ENCODE measurements around the gene ADAMTS14.

DNA sequence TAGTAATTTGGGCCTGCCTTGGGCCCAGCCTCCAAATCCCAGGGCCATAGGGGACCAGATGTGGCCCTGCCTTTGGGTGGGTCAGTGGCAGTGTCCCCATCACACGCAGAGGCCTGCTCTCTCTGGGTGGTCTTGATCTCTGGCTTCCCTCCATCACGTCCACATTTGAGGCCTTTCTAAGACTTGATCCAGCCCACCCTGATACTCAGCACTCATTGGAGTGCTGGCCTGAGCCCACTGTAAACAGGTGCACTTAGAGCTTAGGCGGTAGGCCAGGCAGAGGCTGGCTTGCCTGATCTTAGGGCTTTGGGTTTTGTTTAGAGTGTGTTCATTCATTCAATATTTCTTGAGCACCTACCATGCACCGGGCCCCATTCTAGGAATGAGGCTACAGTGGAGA lies 60.3 kb downstream of the ADAMTS14 start:
- TF ChIP-seq, protein P1, sequence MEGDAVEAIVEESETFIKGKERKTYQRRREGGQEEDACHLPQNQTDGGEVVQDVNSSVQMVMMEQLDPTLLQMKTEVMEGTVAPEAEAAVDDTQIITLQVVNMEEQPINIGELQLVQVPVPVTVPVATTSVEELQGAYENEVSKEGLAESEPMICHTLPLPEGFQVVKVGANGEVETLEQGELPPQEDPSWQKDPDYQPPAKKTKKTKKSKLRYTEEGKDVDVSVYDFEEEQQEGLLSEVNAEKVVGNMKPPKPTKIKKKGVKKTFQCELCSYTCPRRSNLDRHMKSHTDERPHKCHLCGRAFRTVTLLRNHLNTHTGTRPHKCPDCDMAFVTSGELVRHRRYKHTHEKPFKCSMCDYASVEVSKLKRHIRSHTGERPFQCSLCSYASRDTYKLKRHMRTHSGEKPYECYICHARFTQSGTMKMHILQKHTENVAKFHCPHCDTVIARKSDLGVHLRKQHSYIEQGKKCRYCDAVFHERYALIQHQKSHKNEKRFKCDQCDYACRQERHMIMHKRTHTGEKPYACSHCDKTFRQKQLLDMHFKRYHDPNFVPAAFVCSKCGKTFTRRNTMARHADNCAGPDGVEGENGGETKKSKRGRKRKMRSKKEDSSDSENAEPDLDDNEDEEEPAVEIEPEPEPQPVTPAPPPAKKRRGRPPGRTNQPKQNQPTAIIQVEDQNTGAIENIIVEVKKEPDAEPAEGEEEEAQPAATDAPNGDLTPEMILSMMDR (conservative IDR thresholded peaks at IDR 0.05 in 1 of 2, IDR thresholded peaks at IDR 0.05 in 1 of 2; ENCODE audit: extremely low read depth in 1 of 2, insufficient read depth in 1 of 2, low read depth in 1 of 2, low read length in 2 of 2) = no peak
- TF ChIP-seq EZH2 (IDR thresholded peaks at IDR 0.05; ENCODE audit: borderline replicate concordance, low read length) = no peak

All from mammary epithelial cell (primary cell).